IPS DF 4.7 (cell line): ENCODE results near the gene DNAH5.
"Not testable (repeated sequence)": the region's sequence is repeated elsewhere in the genome, so short reads cannot be mapped to it uniquely, and the experiment has no call there.

Experiments
- DNase-seq: peaks from one replicate; pipeline ENCODE4 v3.0.0-alpha.2; 2013; ENCODE audit warnings: low spot score; ENCODE audit errors: extremely low read depth

Gene DNAH5

DNA sequence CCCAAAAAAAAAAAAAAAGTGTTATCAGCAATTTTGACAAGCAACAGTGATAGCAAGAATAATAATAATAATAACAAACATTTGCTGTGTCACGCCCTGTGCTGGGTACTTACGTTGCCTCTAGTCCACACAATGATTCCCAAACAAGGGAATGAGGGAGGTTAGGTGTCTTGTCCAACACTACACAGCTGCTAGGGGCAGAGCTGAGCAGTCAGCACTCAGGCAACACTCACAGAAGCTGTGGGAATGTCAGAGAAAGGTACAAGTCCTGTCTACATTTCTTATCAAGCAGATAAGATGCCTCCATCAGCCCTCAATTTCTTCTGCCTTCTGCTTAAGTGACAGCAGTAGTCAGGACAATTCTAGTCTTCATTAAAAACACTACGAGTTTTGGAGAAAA is 111.0 kb downstream of the DNAH5 start:
- DNase-seq: no peak

DNA sequence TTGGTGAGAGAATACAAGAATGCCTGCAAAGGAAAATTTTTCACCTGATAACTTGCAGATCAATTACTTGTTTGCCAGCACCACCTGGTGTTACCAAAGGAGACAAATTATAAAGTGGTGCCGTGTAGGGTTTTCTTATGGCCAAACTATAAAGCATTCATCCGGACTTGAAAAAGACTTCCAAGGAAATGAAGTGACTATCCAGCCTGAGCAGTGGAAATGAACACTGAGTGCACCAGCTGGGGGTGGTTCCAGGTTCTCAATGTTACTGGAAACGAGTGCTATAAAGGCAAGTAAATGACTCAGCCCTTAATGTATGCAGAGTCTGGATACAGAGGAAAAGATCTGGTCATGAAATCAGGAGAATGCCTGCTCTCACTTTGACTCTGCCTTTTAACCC is 113.1 kb downstream of the DNAH5 start:
- DNase-seq: no peak

DNA sequence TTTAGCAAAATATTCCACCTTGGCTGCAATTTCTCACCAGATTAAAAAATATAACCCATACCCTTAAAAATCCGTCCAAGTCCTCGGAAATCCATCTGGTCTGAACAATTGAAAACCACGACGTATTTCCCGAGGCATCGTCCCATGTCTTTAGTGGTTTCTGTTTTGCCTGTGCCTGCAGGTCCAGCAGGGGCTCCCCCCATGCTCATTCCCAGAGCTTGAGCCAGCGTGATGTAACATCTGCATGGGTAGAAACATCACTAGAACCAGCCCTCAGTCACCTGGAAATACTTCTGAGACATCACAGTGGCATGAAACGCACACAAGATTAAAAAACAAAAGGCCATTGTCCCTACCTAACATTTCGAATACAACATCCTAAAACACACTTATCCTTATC is 114.0 kb downstream of the DNAH5 start:
- no peak for DNase-seq

DNA sequence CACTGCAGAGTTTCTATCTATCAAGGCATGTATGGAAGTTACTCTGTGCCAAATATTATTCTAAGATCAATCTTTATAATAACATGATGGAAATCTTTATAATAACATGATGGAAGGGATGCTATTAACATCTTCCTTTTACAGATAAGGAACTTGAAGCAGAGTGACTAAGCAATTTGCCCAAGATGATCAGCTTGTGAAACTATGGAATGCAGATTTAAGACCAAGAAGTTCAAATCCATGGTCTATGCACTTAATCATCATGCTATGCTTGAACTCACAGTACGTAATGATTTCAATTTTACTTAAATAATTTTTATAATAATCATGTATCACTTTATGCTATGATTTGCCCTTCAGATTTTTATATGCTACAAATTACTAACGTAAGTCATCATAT is 123.1 kb downstream of the DNAH5 start:
- DNase-seq: no peak

DNA sequence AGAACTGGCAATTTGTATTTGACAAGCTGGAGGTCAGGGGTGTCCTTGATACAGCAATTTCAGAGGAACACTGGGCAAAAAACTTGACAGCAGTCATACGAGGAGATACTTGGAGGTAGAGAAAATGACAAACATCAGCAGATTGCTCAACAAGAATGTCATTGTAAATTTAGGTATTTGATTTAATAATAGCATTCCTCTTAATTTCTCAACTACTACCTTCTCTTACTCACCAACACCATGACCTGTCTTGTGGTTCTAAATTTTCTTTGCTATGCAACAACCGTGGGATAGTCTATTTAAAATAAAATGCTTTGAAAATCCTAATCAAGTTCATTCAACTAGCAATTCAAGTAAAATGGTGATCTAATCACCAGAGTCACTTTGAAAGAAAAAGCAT is 128.4 kb downstream of the DNAH5 start:
- no peak for DNase-seq

DNA sequence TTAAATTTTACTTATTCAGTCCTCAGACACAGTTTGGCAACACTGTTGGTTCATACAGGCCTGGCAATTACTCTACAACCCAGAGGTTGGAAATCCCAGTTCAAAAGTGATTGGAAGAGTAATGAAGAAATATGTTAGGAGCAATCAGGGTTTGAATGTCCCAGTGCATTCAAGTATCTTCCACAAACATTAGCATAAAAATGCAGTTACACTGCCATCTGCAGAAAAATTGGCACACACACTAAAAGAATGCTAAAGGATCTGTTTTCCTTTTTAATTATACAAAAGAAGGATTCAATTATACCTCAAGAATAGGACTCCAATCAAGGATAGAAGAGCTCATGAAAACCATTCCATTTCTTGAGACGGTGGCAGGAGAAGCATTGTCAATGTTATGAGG is 130.2 kb downstream of the DNAH5 start:
- DNase-seq: no peak

DNA sequence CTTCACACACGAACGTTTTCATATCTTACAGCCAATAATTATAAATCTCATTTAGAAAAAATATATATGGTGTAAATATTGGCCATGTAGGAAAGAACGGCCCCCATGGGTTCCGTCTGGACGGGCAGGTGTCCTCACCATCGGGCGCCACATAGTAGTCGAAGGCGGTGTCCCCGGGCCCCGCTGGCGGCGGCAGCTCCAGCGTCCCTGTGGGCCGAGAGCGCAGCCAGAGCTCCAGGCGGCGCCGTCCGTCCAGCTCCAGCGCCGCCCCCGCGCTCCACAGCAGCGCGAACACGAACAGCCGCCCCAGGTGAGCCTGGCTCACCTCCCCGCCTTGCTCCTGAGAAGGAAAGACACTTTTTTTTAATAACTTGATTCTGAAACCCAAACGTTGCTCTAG is 134.6 kb downstream of the DNAH5 start:
- no peak for DNase-seq

DNA sequence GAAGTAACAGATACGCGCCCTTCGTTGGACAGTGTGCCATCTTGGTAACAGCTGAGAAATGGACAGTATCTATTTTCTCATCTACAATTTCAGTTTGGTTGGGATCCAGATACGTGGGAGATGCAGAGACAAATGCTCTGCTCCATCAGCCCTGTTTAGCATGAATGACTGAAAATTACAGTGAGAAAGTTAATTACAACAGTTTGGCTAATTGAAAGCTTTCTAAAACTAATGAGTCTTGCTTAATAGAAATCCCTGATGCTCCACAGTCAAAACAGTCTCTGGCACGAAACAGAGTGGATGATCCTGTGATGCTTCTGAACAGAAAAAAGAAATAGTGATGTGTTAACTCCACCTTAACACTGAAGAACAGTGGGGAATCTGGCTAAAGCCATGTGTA is 140.2 kb downstream of the DNAH5 start:
- no peak for DNase-seq

DNA sequence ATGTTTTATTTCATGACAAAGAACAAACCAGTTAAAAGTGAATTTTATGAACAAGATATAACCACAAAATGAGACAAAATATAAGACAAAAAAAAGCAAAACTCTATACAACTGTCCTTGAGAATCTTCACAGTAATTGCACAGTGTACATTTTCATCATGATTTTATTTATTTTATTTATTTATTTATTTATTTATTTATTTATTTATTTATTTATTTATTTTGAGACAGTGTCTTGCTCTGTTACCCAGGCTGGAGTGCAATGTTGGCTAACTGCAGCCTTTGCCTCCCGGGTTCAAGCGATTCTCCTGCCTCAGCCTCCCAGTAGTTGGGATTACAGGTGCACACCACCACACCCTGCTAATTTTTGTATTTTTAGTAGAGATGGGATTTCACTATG is 145.9 kb downstream of the DNAH5 start:
- not testable (repeated sequence) for DNase-seq

DNA sequence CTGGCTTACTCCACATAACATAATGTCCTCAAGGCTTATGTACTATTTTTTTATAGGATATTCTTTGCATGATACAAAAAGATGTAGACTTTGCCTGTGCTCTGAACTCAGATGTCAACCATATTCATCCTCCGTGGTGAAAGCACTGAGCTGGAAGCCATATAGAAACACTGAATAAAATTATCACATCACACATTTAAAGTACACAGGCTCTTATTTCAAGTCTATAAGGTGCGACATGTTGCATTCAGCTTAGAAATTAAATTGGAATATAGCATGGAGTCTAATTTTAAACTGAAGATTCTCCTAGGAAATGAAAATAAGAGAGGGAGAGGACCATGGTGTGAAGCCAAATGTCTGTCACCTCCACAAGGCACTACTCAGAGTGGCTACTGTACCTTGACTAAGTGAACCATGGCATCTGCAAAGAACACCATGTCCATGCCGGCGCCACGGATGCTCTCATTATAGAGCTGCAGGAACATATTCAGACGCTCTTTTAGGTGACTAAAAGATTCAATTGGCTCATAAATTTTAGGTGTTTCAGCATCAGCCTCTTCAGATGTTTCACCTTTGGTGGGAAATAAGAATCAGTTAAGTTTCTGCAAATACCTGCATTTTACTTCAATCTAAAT is 158.6 kb downstream of the DNAH5 start:
- no peak for DNase-seq

DNA sequence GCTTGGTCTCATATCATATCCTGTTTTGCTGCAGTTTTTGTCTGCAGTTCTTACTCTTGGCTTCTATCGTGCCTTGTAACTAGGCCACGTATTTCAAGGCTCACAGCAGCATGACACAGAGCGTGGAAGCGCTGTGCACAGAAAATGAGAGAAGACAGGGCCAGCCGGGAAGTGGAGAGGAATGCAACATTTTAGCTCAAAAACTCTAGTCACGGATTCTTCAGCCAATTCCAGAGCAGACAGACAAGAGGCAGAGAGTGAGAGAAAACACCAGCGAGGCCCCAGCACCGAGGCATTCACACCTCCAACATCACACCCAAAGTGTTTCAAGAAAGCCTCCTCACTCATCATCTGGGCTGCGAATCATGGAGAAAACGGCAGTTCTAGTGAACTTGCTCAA is 160.8 kb downstream of the DNAH5 start:
- DNase-seq: no peak

DNA sequence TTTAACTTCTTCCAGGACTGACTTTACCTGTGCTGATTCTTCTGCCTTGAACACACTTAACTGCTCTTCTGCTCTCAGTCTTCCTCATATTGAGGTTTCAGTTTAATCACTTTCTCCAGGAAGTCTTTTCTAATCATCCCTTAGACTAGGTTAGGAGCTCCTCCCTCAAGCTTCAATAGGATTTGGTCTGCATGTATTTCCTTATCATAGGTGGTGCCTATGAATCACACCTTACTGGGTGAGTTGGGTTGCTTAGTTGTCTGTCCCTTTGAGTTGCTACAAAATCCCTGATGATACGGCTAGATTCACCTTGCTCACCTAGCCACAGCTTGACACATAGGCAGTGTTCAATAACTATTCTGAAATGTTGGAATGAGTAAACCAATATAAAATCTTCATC is 164.4 kb downstream of the DNAH5 start:
- no peak for DNase-seq

DNA sequence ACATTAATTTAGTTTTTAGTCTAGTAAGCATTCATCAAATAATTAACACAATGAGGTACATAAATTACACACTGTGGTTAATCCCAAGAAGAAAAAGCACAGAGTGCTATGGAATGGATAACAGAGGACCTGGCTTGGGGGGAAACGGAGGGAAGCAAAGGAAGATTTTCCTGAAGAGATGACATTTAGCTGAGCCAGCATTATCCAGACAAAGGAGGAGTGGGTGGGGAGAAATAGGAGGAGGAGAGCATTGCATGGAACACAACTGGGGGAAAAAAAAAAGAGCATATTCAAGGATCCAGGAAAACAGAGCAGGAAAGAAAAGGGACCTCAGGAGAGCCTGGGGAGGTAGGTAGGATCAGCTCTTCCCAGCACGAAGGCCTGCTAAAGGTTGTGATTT is 170.8 kb downstream of the DNAH5 start:
- DNase-seq: no peak

DNA sequence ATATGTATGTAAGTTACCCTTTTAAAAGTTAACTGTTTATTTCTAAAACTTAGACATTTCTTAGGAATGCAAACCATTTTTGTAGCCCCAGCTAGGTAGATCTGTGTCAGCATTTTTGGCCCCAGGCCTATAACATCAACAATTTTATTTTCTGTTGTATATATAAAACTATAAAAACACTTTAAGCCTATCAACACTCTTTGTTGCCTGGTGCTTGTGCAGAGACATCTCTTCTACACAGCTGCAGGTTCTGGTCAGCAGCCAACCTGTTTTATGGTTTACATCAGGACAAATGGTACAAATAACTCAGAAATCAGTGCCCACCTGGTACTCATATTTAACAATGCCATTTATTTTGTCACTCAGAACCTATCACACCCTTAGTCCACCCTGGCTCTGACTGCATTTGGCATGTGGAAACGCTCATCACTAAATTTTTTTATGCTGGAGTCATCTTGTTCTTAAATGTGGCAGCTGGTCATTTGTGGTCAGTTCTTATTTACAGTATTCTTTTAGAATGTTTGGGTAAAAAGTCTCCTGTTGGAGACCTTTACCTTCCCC is 173.4 kb downstream of the DNAH5 start:
- no peak for DNase-seq

DNA sequence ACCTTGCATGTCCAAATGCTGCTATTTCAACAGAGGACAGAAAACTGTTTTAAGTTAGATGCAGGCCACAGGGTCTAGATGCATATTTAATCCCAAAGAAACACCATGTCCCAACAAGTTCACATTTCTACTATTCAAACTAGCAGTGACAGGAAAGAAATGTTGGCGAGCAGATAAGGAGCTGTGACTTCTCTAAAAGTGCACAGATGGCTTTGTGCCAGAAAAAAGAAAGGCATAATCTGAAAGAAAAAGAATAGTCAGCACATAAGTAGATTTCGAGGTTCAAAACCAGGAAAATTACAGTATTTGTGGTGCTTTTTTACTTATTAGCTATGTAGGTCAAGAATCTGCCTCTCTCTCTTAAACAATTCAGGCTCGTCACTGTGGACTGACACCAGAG is 178.3 kb downstream of the DNAH5 start:
- DNase-seq: no peak

DNA sequence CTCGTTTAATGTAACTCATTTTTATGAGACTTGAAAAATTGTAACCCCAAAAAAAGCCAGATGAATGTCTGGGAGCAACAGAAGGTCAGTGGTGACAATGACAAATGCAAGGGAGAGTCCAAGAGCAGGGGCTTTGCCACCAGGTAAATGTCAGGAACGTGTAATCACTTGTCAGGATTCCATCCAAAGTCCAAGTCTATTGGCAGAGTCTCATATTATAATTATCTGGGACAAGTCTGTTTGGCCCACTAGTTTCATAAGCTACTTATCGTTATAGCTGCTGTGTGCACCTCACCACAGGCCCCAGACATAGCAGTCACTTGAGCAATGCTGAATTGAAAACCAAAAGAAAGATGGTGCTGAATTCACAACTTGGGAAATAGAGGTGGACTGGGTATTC is 180.8 kb downstream of the DNAH5 start:
- no peak for DNase-seq

DNA sequence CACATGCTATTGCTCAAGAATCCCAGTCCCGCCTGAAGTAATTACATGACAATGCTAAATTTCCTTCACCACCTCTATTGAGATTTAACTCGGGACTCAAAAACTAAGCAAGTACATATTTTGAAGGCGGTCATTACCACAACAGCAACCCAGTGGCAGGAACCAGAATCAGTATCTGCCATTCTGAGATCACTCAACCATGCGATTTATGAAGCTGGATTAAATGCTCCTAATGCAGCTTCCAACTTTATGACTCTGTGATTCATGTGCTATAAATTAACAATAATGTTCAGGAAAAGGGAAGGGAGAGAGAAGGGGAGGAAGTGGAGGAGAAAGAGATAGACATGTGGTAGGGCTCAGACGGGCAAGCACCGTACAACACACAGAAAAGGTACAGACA is 194.7 kb downstream of the DNAH5 start:
- no peak for DNase-seq

DNA sequence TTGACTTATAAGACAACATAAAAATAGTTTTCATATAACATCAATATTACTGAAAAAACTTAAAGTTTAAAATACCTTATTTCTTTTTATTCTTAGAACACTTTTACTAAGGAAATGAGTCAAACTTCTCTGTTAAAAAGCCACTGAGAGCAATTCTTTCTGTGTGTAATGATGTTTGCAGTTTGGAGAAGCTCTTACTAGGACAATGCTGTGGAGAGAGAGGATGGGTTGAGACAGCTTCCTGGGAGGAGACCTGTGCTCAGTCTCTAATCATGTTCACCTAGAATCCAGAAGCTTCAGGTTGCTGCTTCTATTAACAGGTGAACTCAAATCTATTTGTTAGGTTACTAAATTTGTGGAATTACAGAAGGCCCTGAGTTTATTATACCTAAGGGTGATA is 198.5 kb downstream of the DNAH5 start:
- no peak for DNase-seq

DNA sequence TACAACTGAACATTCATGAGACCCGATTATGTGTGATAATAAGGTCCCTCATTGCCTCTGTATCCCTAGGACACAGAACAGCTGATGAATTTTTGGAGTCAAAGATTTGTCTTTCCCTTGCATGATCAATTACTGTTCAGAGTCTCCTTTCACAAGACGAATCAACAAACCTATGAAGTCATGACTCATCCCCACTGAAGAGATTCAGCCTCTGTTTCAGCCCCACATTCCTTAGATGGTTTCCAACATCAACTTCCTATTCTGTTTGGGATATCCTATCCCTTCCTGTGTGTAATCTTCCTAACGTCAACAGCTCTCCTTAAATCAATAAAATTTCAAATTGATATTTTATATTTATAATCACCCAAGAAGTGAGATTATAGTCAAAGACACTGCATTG is 199.0 kb downstream of the DNAH5 start:
- peak; percentile 28 for DNase-seq

DNA sequence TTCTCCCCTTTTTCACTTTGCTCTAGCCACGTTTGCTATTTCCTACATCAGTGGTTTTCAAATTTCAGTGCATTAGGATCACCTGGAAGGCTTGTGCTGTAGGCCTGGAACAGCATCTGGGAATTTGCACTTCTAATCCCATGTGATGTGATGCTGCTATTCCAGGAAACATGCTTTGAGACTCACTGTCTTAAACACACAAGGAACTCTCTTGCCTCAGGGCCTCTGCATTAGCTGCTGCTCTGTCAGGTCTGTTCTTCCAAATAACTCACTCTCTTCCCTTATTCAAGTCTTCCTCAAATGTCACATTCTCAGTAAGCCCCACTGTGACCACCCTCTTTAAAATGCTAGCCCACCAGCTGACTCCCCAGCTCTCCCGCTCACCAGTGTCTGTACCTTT is 204.0 kb downstream of the DNAH5 start:
- no peak for DNase-seq

DNA sequence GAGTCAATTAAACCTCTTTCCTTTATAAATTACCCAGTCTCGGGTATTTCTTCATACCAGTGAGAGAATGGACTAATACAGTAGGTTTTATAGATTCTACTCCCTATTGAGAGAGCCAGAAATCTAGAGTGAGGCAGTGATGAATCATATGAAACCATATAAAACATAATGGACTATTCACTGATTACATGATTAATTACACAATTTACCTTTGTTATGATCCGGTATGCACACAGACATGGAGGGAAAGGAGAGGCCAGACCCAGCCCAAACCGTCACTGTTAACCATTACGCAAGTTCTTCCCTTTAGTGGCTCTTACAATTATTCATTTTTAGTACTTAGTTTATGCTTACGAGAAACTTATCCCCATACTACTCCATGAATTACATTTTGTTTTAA is 205.0 kb downstream of the DNAH5 start:
- DNase-seq: no peak

DNA sequence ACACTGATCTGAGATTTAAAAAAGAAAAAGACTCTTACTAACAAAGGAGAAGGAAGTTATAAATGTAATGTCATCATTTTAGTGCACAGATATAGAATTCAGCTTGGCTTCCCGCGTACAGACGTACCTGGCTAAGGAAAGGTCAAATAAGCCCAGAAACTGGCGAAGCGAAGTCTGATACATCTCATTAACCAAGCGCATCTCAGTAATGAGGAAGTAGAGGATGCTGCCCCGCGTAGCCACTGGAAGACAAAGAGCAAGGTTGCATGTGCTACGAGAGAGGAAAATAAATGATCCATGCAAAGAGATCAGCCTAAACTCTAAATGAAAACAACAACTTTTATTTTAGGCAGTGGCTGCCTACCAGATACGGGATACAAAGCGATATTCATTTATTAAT is 208.8 kb downstream of the DNAH5 start:
- DNase-seq: no peak

DNA sequence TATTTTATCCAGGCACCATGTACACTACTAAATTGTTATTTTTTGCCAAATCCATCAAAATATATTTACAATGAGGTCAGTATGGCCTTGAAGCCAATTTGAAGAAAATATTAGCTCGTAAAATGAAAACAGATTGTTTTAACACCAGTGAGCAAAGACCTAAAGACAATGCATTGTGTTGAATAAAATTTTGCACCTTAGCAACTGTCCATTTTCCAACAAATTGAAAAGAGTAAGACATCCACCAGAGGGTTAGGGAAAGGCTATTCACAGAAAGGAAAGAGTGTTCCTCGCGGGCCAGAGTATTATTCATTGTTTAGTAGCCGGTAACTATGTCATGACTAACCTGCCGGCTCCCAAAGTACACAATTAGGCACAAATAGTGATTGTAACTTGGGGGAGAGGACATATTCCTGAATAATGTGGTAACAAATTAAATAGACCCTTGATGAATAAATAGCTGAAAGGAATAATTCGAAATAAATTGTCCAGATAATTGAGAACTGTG is 213.3 kb downstream of the DNAH5 start:
- no peak for DNase-seq

DNA sequence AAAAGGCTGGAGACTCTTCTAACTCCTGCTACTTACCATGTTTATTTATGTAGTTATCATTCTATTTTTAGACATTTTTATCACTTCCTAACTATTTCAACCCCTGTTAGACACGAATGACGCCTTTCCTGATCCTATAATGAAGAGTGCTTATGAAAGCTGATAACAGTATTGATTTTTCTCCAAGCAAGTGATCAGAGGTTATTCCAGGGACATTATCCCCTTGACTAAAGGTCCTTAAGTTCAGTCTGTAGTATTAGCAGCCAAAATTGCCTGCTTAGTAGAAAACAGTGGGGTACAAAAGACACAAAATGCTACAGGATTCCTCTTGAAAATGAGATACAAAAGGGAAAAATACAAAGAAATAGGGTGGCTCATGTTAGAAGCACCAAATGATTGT is 235.6 kb downstream of the DNAH5 start:
- DNase-seq: no peak
